Measurements from ENCODE around the gene HLCS.

- TF ChIP-seq CTCF (conservative IDR thresholded peaks at IDR 0.05; ENCODE audit: low read length) (no peak), EZH2phosphoT487 (IDR thresholded peaks at IDR 0.05; ENCODE audit: borderline replicate concordance) (no peak)
Measured at GRCh38 chr21:36962098-36962780, 4.2 kb downstream of the HLCS start.

Measured in Loucy (cell line).